ENCODE data around the gene PICK1. TPM values are rescaled to one million over a fixed set of nuclear protein-coding genes. Genes with fewer than 3 reads are reported as not detected.
A peak's percentile ranks its signal among the peaks of the same experiment; 100 is the strongest.

The PICK1 gene
- total RNA-seq, 1 donor from 2014 or later: 55.5 TPM

DNA sequence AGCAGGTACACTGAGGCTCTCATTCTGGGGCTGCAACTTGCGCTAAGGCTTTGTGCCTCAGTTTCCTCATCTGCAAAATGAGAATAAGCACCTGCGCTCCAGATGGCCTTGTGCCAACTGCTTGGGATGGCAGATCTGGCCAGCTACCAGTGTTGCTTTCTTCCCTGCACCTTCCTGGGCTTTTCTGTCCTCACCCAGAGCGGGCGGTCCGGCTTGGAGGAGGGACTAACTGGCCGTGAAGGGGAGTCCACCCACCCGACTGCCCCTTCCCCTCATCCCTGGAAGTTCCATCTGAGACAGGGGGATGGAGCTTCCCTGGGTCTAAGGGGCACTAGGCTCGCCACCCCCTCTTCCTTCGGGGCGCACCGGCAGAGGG lies 23.3 kb downstream of the PICK1 start:
- no peak for DNase-seq (ENCODE audit: low read depth)
- TF ChIP-seq, protein P1, sequence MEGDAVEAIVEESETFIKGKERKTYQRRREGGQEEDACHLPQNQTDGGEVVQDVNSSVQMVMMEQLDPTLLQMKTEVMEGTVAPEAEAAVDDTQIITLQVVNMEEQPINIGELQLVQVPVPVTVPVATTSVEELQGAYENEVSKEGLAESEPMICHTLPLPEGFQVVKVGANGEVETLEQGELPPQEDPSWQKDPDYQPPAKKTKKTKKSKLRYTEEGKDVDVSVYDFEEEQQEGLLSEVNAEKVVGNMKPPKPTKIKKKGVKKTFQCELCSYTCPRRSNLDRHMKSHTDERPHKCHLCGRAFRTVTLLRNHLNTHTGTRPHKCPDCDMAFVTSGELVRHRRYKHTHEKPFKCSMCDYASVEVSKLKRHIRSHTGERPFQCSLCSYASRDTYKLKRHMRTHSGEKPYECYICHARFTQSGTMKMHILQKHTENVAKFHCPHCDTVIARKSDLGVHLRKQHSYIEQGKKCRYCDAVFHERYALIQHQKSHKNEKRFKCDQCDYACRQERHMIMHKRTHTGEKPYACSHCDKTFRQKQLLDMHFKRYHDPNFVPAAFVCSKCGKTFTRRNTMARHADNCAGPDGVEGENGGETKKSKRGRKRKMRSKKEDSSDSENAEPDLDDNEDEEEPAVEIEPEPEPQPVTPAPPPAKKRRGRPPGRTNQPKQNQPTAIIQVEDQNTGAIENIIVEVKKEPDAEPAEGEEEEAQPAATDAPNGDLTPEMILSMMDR (conservative IDR thresholded peaks at IDR 0.05; ENCODE audit: low read depth, low read length): no peak
- H3K4me3 ChIP-seq (ENCODE audit: low read depth, low read length): no peak overlapping the region

DNA sequence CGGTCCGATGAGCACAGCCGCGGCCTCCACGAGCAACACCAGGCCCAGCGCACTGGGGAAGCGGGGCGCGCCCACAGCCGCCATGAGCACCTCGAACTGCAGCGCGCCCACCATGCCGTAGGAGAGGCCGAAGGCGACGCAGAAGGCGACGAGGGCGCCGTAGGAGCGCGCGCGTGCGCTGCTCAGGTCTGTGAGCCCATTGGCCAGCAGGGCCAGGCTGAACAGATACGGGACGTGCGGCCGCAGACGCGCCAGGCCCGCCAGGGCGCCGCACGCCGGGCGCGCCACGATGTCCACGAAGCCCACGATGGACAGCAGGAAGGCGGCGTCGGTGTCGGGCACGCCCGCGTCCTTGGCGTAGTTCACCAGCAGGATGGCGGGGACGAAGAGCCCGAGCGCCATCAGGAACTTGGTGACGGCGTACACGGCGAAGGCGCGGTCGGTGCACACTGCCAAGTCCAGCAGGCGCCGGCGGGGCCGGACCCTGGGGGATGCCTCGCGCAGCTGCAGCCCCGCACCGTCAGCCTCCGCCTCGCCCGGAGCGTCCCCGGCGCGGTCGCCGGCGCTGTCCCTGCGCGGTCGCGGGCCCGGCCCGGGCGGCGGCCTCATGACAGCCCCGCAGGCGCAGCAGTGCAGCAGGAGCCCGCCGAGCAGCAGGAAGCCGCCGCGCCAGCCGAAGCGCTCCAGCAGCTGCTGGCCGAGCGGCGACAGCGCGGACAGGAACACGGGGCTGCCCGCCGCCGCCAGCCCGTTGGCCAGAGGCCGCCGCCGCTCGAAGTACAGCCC lies 23.8 kb downstream of the PICK1 start:
- no peak for DNase-seq (ENCODE audit: low read depth)
- H3K4me3 ChIP-seq (ENCODE audit: low read depth, low read length): peak overlapping the region; percentile 8
- TF ChIP-seq, protein P1 (conservative IDR thresholded peaks at IDR 0.05; ENCODE audit: low read depth, low read length): no peak

DNA sequence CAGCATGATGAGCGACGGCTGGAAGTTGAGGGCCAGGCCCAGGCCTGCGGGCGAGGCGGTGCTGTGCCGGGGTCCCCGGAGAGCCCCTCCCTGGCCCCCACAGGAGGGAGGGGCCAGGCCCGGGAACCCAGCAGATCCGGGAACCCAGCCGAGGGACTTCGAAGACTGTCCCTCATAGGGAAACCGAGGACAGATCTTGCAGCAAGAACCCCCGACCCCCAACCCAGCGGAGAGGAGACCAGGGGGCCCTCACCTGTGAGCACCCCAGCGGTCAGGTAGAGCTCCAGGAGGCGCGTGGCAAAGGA lies 24.4 kb downstream of the PICK1 start:
- no peak for DNase-seq (ENCODE audit: low read depth)
- TF ChIP-seq, protein P1 (conservative IDR thresholded peaks at IDR 0.05; ENCODE audit: low read depth, low read length): no peak
- peak overlapping the region; percentile 8 for H3K4me3 ChIP-seq (ENCODE audit: low read depth, low read length)

DNA sequence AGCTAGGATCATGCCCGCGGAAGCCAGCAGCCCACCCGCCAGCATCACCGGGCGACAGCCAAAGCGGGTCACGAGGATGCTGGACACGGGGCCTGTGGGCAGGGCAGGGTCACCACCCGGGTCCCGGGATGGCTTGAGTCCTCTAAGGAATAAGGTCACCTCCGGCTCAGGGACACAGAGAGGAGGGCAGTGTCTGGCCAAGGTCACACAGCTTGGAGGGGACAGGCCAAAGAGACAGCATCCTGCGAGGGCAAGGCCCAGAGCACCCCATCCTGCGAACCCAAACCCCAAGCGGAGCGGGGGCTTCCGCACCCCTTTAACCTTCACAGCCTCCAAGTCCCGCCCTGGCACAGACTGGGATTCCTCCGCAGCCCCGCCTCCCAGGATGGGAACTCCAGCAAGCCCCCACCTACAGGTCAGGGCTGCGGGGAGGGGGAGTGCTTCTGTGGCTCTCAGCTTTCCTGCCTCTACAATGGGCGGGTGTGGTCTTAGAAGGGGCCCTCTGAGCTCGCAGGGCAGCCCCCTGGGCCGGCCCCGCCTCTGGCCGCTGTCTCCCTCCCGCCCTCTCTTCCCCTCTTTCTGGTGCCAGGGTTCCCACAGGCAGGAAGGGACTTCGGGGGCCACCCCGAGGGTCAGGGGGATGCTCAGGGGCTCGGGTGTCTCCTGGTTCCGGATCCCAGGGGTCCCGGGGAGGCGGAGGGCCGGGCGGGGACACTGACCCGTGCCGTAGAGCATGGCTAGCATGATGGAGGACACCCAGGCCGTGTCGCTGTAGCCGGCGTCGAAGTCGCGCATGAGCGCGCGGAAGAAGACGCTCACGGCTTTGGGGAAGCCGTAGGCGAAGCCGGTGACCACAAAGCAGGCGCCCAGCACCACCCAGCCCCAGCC lies 25.0 kb downstream of the PICK1 start:
- TF ChIP-seq, protein P1 (conservative IDR thresholded peaks at IDR 0.05; ENCODE audit: low read depth, low read length): no peak
- no peak for DNase-seq (ENCODE audit: low read depth)
- no peak overlapping the region for H3K4me3 ChIP-seq (ENCODE audit: low read depth, low read length)

DNA sequence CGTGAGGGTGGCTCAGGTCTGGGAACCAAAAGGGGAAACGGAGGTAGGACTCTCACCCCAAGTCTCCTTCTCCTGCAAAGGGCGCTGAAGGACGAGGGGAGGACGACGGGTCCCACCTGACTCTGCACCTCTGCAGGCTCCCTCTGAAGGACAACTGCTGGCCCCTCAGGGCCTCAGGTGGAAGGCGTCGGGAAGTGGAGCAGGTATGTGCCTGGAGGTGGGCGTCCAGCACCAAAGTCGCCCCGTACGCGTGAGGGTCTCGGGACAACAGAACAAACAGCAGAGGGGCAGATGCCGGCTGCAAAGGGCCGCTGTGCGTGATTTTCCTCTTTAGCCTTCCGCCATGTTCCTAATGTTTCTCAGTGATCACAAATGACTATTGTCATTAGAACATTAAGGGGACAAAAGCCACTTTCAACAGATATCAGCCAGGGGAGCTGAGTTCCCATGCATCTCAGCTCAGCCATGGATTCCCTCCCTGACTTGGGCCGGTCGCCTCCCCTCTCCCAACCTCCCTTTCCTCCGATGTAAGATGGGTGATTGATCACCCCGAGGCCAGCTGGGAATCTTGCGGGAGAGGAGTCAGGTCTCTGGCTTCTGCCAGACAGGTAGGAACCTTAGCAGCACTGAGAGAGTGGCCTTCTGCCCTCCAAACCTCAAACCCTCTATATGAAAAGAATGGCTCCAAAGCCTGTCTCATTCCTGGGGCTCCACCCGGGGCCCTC lies 25.9 kb downstream of the PICK1 start:
- no peak overlapping the region for H3K4me3 ChIP-seq (ENCODE audit: low read depth, low read length)
- TF ChIP-seq, protein P1 (conservative IDR thresholded peaks at IDR 0.05; ENCODE audit: low read depth, low read length): no peak
- no peak for DNase-seq (ENCODE audit: low read depth)

DNA sequence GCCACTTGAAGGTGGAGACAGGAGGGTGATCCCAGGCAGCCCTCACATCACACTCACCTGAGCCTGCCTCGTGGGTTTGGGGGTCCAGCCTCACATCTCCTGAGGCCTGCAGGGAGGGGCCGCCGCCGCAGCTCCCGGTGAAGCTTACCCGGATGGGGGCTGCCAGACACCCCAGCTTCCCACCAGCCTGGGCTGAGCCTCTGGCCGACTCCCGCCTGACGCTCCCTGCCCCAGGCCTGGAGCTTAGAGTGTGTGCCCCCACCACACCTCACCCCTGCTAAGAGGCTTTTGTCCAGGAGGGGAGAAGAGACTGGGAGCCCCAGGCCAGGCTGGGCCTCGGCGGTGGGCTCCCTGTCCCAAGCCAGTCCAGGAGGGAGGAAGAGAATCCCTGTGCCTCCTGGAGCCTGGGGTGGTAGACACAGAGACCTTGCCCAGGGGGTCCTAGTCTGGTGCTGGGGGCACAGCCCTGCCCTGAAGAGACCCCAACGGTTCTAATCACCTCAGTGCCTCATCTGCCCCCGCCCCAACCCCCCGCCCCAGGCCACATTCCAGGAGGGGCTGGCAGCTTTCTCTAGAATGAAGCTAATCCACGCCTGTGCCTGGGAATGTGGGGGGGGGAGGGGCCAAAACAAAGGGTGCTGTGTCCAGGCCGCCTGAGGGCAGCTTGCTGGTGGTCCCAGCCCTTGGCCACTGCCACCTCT lies 26.9 kb downstream of the PICK1 start, which contains the start of gene SLC16A8:
Gene SLC16A8 (minus strand): TSS at position 254 of the 701 bp plus-strand sequence. CDS start 1,311 bp downstream, outside the sequence.
- DNase-seq (ENCODE audit: low read depth): no peak
- no peak within 1 kb of the TSS for H3K4me3 ChIP-seq (ENCODE audit: low read depth, low read length)
- TF ChIP-seq, protein P1 (conservative IDR thresholded peaks at IDR 0.05; ENCODE audit: low read depth, low read length): no peak

All from epithelial cell of proximal tubule (primary cell).